ENCODE measurements around the gene ANGPTL2. TPM values are rescaled to one million over a fixed set of nuclear protein-coding genes. Genes with fewer than 3 reads are reported as not detected.

ANGPTL2 gene
- total RNA-seq, 4 donors from 2014 or later = 78.4 to 95.0 (median 87.3) TPM

DNA sequence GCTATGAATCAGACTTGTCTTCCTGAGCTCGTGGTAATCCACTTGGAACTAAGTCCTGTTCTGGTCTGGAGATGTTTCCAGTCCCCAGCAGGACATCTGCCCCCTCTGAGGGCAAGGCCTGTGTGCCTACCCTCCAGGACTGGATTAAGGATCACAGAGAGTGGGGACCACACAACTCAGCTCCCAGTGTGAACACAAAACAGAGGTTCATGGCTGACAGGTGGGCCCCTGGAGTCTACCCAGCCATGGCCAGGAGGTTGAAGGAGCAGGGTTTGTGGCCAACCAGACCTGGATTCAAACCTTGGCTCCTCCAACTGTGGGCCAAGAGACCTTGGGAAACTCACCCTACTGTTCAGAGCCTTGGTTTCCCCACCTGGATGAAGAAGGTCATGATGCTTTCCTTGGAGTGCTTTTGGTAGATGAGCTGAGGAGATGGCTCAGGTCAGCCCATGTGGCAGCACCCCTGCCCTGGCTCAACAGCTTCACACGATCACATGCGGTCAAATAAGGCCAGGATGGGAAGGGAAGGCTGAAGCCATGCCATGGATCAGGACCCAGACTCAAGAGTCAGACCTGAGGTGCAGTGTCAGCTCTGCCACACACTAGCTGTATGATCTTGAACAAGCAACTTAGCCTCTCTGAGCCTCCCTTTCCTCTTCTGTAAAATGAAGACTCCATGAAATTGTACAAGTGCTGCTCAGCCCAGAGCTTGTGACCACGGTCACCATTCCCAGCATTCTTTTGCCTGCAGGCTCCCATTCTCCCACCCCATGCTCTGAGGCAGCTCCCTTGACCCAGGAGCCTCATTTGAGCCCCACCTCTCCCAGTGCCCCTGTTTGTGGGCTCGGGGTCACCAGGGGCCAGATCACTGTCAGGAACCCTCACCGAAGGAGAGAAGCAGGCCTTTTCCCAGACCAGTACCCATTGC is 27.3 kb upstream of the ANGPTL2 start:
- TF ChIP-seq, protein P1, sequence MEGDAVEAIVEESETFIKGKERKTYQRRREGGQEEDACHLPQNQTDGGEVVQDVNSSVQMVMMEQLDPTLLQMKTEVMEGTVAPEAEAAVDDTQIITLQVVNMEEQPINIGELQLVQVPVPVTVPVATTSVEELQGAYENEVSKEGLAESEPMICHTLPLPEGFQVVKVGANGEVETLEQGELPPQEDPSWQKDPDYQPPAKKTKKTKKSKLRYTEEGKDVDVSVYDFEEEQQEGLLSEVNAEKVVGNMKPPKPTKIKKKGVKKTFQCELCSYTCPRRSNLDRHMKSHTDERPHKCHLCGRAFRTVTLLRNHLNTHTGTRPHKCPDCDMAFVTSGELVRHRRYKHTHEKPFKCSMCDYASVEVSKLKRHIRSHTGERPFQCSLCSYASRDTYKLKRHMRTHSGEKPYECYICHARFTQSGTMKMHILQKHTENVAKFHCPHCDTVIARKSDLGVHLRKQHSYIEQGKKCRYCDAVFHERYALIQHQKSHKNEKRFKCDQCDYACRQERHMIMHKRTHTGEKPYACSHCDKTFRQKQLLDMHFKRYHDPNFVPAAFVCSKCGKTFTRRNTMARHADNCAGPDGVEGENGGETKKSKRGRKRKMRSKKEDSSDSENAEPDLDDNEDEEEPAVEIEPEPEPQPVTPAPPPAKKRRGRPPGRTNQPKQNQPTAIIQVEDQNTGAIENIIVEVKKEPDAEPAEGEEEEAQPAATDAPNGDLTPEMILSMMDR (IDR thresholded peaks at IDR 0.05; ENCODE audit: low read depth) = no peak

DNA sequence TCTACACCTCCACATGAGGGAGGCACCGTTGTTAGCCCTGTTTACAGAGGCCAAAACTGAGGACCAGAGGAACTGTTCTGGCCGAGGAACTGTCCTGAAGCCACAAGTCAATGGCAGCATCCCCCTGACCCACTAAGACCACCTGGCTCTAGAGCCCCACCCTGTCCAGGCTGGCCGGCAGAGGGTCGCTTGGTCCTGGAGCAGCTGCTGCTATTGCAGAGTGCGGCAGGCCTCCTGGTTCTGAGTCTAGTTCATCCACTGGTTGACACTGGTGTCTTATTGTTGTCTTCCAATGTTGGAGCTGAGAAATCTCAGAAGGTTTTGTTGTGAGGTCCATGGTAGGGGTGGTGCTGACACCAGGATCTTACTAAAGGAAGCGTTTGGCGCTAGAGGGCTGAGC is 26.6 kb upstream of the ANGPTL2 start:
- TF ChIP-seq, protein P1 (IDR thresholded peaks at IDR 0.05; ENCODE audit: low read depth) = no peak

DNA sequence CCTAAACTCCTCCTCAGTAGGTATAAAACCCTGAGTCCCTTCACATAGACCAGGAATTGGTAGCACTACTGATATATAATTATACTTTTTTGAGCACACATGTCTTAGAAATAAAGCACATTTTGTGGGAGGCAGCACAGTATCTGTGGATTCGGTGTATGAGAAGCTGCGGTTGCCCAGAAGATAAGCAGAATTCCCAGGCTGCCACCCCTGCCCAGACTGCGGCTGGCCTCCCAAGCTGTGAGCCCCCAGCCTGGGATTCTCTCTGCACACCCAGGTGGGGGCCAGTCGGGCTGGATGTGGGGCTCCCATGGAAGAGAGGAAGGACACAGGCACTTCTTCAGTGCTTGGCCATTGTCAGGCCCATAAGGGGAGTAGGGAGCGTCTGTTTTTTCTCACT is 25.6 kb upstream of the ANGPTL2 start:
- TF ChIP-seq, protein P1 (IDR thresholded peaks at IDR 0.05; ENCODE audit: low read depth) = no peak

DNA sequence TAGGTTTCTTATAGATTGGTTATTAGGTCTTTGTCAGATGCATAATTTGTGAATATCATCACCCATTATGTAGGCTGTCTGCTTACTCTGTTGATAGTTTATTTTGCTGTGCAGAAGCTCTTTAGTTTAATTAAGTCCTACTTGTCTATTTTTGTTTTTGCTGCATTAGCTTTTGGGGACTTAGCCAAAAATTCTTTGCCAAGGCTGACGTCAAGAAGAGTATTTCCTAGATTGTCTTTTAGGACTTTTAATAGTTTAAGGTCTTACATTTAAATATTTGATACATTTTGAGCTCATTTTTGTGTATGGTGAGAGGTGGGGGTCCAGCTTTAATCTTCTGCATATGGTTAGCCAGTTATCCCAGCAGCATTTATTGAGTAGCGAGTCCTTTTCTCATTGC is 24.8 kb upstream of the ANGPTL2 start:
- TF ChIP-seq, protein P1 (IDR thresholded peaks at IDR 0.05; ENCODE audit: low read depth) = no peak

GRCh38 chr9:127144670-127145445 is 22.4 kb upstream of the ANGPTL2 start:
- TF ChIP-seq, protein P1 (IDR thresholded peaks at IDR 0.05; ENCODE audit: low read depth) = no peak

DNA sequence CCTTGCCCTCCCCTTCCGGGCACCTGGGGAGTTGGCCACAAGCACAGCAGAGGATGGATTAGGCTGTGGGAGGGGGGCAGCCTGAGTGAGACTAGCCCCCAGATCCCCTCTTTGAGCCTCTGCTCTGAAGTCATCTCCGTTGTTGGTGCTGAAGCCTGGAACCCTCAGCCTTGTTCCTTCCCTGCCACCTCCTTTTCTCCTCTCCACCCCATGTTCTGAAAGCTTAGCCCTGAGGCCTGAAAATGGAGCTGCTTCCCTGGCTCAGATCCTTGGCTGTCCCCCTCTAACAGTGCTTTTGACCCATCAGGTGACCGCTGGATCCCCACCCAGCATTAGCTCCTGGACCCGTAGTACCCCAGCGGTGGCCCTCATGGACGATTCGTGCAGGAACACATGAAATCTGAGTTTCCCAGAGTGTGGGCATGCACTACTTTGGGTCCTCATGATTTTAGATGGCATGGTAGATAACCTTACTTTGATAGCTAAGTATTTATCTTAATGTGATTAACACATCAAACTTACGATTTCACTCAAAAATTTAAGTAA is 21.6 kb upstream of the ANGPTL2 start:
- TF ChIP-seq, protein P1 (IDR thresholded peaks at IDR 0.05; ENCODE audit: low read depth) = no peak

Data from subcutaneous adipose tissue (tissue), 4 donors.